IPS-18a (cell line): ENCODE measurements around the gene KLF18.
"Not testable (repeated sequence)": the region's sequence is repeated elsewhere in the genome, so short reads cannot be mapped to it uniquely, and the experiment has no call there.

ENCODE experiments used
- H3K27ac ChIP-seq: one replicate; pipeline ENCODE4 v1.5.1; 2013; ENCODE audit warnings: low read length
- H3K27me3 ChIP-seq: one replicate; pipeline ENCODE4 v1.6.1; 2013; ENCODE audit warnings: mild to moderate bottlenecking, low read length; ENCODE audit not compliant: control insufficient read depth, insufficient read depth
- H3K36me3 ChIP-seq: one replicate; pipeline ENCODE4 v1.6.1; 2013; ENCODE audit warnings: low read depth, low read length; ENCODE audit not compliant: control insufficient read depth
- H3K4me1 ChIP-seq: one replicate; pipeline ENCODE4 v1.6.1; 2013; ENCODE audit warnings: low read depth, low read length; ENCODE audit not compliant: control insufficient read depth
- H3K4me3 ChIP-seq: one replicate; pipeline ENCODE4 v1.5.1; 2013; ENCODE audit warnings: low read length
- H3K9ac ChIP-seq: one replicate; pipeline ENCODE4 v1.6.1; 2013; ENCODE audit warnings: mild to moderate bottlenecking, low read length, moderate library complexity
- H3K9me3 ChIP-seq: one replicate; pipeline ENCODE4 v1.6.1; 2013; ENCODE audit warnings: low read depth, low read length; ENCODE audit not compliant: control insufficient read depth

The KLF18 gene

GRCh38 chr1:44118682-44119081 lies 22.7 kb downstream of the KLF18 start, which contains the start of gene KLF17:
Gene KLF17, plus strand, starts transcription at chr1:44118821. Its CDS starts 87 bp downstream, at chr1:44118908.
- no peak within 1 kb of the TSS for H3K4me3 ChIP-seq
- no peaks in the 10 kb centered on the region for H3K27me3 ChIP-seq
- no peaks in the 10 kb centered on the region for H3K36me3 ChIP-seq
- no peaks in the 10 kb centered on the region for H3K4me1 ChIP-seq
- H3K27ac ChIP-seq = no peak within 1 kb of the TSS
- H3K9ac ChIP-seq = no peak within 1 kb of the TSS
- no peaks in the 10 kb centered on the region for H3K9me3 ChIP-seq

DNA sequence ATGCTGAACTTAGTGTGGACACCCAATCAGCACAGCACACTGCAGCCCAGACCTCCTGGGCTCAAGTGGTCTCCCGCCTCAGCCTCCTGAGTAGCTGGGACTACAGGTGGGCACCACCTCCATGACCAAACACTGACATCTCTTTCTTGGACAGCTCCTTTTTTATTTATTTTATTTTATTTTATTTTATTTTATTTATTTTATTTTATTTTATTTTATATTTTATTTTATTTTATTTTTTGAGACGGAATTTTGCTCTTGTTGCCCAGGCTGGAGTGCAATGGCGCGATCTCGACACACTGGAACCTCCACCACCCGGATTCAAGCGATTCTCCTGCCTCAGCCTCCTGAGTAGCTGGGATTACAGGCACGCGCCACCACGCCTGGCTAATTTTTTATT lies 24.2 kb downstream of the KLF18 start:
- not testable (repeated sequence) for H3K36me3 ChIP-seq, H3K4me3 ChIP-seq, H3K27ac ChIP-seq, H3K9ac ChIP-seq, H3K9me3 ChIP-seq, H3K27me3 ChIP-seq, H3K4me1 ChIP-seq

- H3K4me1 ChIP-seq = no peaks in the 10 kb centered on the region
- H3K9ac ChIP-seq = no peak overlapping the region
- no peaks in the 10 kb centered on the region for H3K36me3 ChIP-seq
- no peak overlapping the region for H3K27ac ChIP-seq
- no peaks in the 10 kb centered on the region for H3K9me3 ChIP-seq
- H3K27me3 ChIP-seq = no peaks in the 10 kb centered on the region
- no peak overlapping the region for H3K4me3 ChIP-seq
Measured at GRCh38 chr1:44114098-44114497, 27.3 kb downstream of the KLF18 start.

- no peaks in the 10 kb centered on the region for H3K36me3 ChIP-seq
- H3K9ac ChIP-seq = no peak overlapping the region
- H3K9me3 ChIP-seq = no peaks in the 10 kb centered on the region
- no peak overlapping the region for H3K4me3 ChIP-seq
- no peaks in the 10 kb centered on the region for H3K4me1 ChIP-seq
- no peak overlapping the region for H3K27ac ChIP-seq
- H3K27me3 ChIP-seq = no peaks in the 10 kb centered on the region
Measured at GRCh38 chr1:44113095-44113609, 28.3 kb downstream of the KLF18 start.

DNA sequence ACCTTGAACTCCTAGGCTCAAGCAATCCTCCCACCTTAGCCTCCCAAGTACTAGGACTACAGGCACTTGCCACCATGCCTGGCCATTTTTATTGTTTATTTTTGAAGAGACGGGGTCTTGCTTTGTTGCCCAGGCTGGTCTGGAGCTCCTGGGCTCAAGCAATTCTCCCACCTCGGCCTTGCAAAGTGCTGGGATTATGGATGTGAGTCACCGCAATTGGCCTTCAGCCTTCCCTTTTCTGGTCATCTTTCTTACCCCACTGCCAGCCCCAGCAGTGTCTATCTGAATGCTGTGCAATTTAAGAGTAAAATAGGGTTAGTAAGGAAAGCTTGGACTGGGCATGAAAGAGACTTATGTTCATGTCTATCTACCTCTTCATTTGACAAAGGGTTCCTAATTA lies 28.9 kb downstream of the KLF18 start:
- H3K9me3 ChIP-seq = no peaks in the 10 kb centered on the region
- no peaks in the 10 kb centered on the region for H3K4me1 ChIP-seq
- no peaks in the 10 kb centered on the region for H3K27me3 ChIP-seq
- H3K36me3 ChIP-seq = no peaks in the 10 kb centered on the region
- no peak overlapping the region for H3K9ac ChIP-seq
- H3K27ac ChIP-seq = no peak overlapping the region
- H3K4me3 ChIP-seq = no peak overlapping the region

GRCh38 chr1:44111861-44112260 lies 29.6 kb downstream of the KLF18 start:
- Histone ChIP-seq H3K27me3 (no peaks in the 10 kb centered on the region), H3K4me1 (no peaks in the 10 kb centered on the region), H3K36me3 (no peaks in the 10 kb centered on the region), H3K9me3 (no peaks in the 10 kb centered on the region), H3K4me3 (no peak overlapping the region), H3K9ac (no peak overlapping the region), H3K27ac (no peak overlapping the region)

GRCh38 chr1:44110916-44111315 lies 30.5 kb downstream of the KLF18 start:
- no peak overlapping the region for H3K4me3 ChIP-seq
- no peaks in the 10 kb centered on the region for H3K4me1 ChIP-seq

DNA sequence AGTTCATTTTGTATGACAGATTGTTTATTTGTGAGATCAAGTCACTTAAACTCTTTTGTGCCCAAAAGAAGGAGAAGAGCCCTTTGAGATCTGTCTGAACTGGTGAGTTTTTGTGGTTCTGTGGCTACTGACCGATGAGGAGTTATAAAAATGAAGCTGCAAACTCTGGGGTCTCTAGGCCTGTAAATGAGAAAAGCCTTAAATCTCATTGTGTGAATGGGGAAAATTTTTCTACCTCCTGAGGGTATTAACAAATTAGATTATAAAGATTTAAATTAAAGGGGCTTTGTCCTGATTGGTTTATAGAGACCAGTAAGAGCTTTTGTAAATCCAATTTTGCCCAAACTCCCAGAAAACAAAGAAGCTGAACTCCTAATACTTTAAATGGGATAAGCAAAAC lies 32.5 kb downstream of the KLF18 start:
- Histone ChIP-seq H3K27me3 (no peaks in the 10 kb centered on the region), H3K4me3 (no peak overlapping the region), H3K27ac (no peak overlapping the region), H3K4me1 (no peaks in the 10 kb centered on the region), H3K9ac (no peak overlapping the region), H3K36me3 (no peaks in the 10 kb centered on the region), H3K9me3 (no peaks in the 10 kb centered on the region)

More at GRCh38 chr1:44110916-44111315, 30.5 kb downstream of the KLF18 start:
- no peak overlapping the region for H3K9ac ChIP-seq
- H3K36me3 ChIP-seq = no peaks in the 10 kb centered on the region
- no peak overlapping the region for H3K27ac ChIP-seq
- H3K9me3 ChIP-seq = no peaks in the 10 kb centered on the region
- no peaks in the 10 kb centered on the region for H3K27me3 ChIP-seq

DNA sequence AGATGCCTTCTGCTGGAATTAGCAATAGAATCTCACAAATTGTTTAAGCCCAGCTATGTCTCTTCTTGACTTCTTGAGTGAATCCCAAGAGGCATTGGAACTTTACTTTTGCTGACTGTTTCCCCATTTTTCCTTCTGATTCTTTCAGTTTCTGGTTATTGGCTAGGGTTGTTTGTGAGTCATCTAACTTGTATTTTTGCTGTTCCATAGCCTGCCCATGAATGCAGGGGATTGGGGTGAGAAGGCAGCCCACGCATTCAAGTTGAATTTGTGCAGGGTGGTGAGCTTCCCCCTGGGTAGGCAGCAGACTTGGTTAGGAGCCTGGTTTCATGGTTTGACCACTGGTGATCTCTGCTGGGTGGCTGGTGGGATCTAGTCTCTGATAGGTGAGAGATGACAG lies 33.2 kb downstream of the KLF18 start:
- Histone ChIP-seq H3K36me3 (no peaks in the 10 kb centered on the region), H3K4me3 (no peak overlapping the region), H3K27ac (no peak overlapping the region), H3K27me3 (no peaks in the 10 kb centered on the region), H3K9ac (no peak overlapping the region), H3K4me1 (no peaks in the 10 kb centered on the region), H3K9me3 (no peaks in the 10 kb centered on the region)

- Histone ChIP-seq H3K27ac (no peak overlapping the region), H3K27me3 (no peaks in the 10 kb centered on the region), H3K9ac (no peak overlapping the region)
Measured at GRCh38 chr1:44105810-44106209, 35.6 kb downstream of the KLF18 start.

DNA sequence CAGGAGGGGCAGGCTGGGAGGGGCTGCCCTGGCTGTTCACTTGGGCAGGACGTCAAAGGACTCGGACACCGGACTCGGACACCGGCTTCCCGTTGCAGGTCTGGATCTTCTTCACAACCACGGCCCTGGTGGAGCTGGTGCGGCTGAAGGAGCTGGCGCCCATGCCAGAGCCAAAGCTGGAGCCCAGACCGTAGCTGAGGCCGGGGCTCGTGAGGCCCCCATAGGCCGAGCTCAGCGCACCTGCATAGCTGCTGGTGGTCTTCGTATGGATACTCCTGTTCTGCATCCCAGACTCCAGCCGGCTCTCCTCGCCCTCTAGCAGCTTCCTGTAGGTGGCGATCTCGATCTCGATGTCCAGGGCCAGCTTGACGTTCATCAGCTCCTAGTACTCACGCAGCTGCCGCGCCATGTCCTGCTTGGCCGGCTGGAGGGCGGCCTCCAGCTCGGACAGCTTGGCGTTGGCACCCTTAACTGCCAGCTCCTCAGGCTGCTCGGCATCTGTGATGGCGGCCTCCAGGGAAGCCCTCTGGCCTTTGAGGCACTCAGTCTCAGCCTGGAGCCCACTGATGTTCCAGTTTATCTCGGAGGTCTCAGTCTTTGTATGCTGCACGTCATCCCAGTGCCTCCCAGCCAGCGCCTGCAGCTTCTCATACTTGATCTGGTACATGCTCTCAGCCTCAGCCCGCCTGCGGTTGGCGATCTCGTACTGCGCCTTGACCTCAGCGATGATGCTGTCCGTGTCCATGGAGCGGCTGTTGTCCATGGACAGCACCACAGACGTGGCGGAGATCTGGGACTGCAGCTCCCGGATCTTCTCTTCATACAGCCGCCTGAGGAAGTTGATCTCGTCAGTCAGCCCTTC lies 37.9 kb downstream of the KLF18 start:
- Histone ChIP-seq H3K27me3 (no peaks in the 10 kb centered on the region), H3K27ac (no peak overlapping the region), H3K4me1 (no peaks in the 10 kb centered on the region), H3K36me3 (no peaks in the 10 kb centered on the region), H3K9ac (no peak overlapping the region), H3K4me3 (no peak overlapping the region), H3K9me3 (no peaks in the 10 kb centered on the region)

More at GRCh38 chr1:44105810-44106209, 35.6 kb downstream of the KLF18 start:
- H3K4me1 ChIP-seq = no peaks in the 10 kb centered on the region
- H3K9me3 ChIP-seq = no peaks in the 10 kb centered on the region
- no peaks in the 10 kb centered on the region for H3K36me3 ChIP-seq
- no peak overlapping the region for H3K4me3 ChIP-seq

GRCh38 chr1:44101328-44101727 lies 40.1 kb downstream of the KLF18 start:
- Histone ChIP-seq H3K27ac (no peak overlapping the region), H3K4me1 (no peaks in the 10 kb centered on the region), H3K9ac (no peak overlapping the region), H3K9me3 (no peaks in the 10 kb centered on the region), H3K27me3 (no peaks in the 10 kb centered on the region), H3K36me3 (no peaks in the 10 kb centered on the region), H3K4me3 (no peak overlapping the region)
